GM12878 (cell line): ENCODE results near the gene TNFAIP8L1. TPM values are rescaled to one million over a fixed set of nuclear protein-coding genes. Genes with fewer than 3 reads are reported as not detected.

ENCODE experiments used
- ATAC-seq: fragments of 200-7000 bp; cut with Tn5 transposase; 3 replicates; pipeline ENCODE4 v1.9.1; 2020; ENCODE audit warnings: mild to moderate bottlenecking, moderate library complexity
- BruUV-seq: library from RNA; stranded (reverse); fragments of 400-500 nt; replicated peaks from 2 replicates; lab custom pipeline; 2021; lab: Mats Ljungman, UMichigan
- CTCF ChIA-PET: fragments of 300-600 bp; sonication (Branson Sonifier 250); formaldehyde crosslinking; extraction: SDS; loops from one replicate; lab custom pipeline; 2021; ENCODE audit warnings: inconsistent platforms; lab: Yijun Ruan, JAX
- POLR2A ChIA-PET: fragments of 350-600 bp; formaldehyde crosslinking; extraction: SDS; loops from one replicate; lab custom pipeline; 2021; ENCODE audit warnings: inconsistent platforms; lab: Charles Lee
- RAD21 ChIA-PET: fragments of 300-600 bp; sonication (Branson Sonifier 250); formaldehyde crosslinking; loops from one replicate; lab custom pipeline; 2023; ENCODE audit warnings: antibody characterized with exemption; ENCODE audit not compliant: unreplicated experiment; lab: Charles Lee
- SMC1A ChIA-PET: fragments of 300-600 bp; sonication (Branson Sonifier 250); formaldehyde crosslinking; loops from one replicate; lab custom pipeline; 2023; ENCODE audit not compliant: unreplicated experiment, uncharacterized antibody; lab: Charles Lee
- DNase-seq: peaks from one replicate; pipeline ENCODE4 v3.0.0-alpha.2; 2011; ENCODE audit warnings: low read depth, low spot score
- FAIRE-seq: peaks from 3 replicates; lab custom pipeline; 2011; peaks lifted over from hg19 to GRCh38; lab: Jason Lieb, UNC
- H2AFZ ChIP-seq: 2 replicates; pipeline ENCODE4 v1.6.0; 2011; ENCODE audit warnings: low read depth, low read length, control low read depth; ENCODE audit not compliant: control insufficient read depth
- H3K27ac ChIP-seq: 2 replicates; pipeline ENCODE4 v1.5.1; 2011; ENCODE audit warnings: control low read depth; ENCODE audit not compliant: control insufficient read depth, insufficient read depth
- H3K27me3 ChIP-seq, 2 experiments: replicated peaks in 1 of 2; 2 replicates each; pipeline versions ENCODE4 v1.6.0 to v1.6.1; 2011; ENCODE audit warnings: low read length in 1 of 2; ENCODE audit not compliant: control insufficient read depth in 2 of 2, insufficient read depth in 2 of 2
- H3K36me3 ChIP-seq, 2 experiments: 2 replicates each; pipeline ENCODE4 v1.5.1; 2011; ENCODE audit warnings: low read length in 1 of 2; ENCODE audit not compliant: control insufficient read depth in 2 of 2, insufficient read depth in 2 of 2
- H3K4me1 ChIP-seq: 2 replicates; pipeline ENCODE4 v1.6.1; 2011; ENCODE audit warnings: mild to moderate bottlenecking, low read length, moderate library complexity, mixed read lengths; ENCODE audit not compliant: control insufficient read depth, insufficient read depth
- H3K4me2 ChIP-seq: 2 replicates; pipeline ENCODE4 v1.6.0; 2011; ENCODE audit warnings: control low read depth; ENCODE audit not compliant: control insufficient read depth, insufficient read depth
- H3K4me3 ChIP-seq: fragments of 200-600 bp; sonication (generic); 2 replicates; pipeline ENCODE4 v1.5.1; 2016
- H3K79me2 ChIP-seq: 2 replicates; pipeline ENCODE4 v1.6.0; 2011; ENCODE audit warnings: low read length; ENCODE audit not compliant: control insufficient read depth, insufficient read depth
- H3K9ac ChIP-seq: 2 replicates; pipeline ENCODE4 v1.8.0; 2011; ENCODE audit warnings: low read length, control low read depth, mixed read lengths; ENCODE audit not compliant: control insufficient read depth, insufficient read depth
- H3K9me3 ChIP-seq: replicated peaks from 3 replicates; pipeline ENCODE4 v1.5.1; 2011; ENCODE audit warnings: mild to moderate bottlenecking, low read length; ENCODE audit not compliant: control insufficient read depth, insufficient read depth
- H4K20me1 ChIP-seq: 2 replicates; pipeline ENCODE4 v1.6.0; 2011; ENCODE audit not compliant: control insufficient read depth, insufficient read depth
- CBFB ChIP-seq: IDR thresholded peaks from 2 replicates; pipeline ENCODE4 v1.6.1; 2016; ENCODE audit warnings: antibody characterized with exemption, low read depth
- CREM ChIP-seq: IDR thresholded peaks from 2 replicates; pipeline ENCODE4 v1.6.1; 2014; ENCODE audit warnings: antibody characterized with exemption, low read depth
- JUND ChIP-seq: IDR thresholded peaks from 2 replicates; pipeline ENCODE4 v1.6.1; 2012; ENCODE audit warnings: low read depth, mild to moderate bottlenecking, low read length, improper control_type of control experiment, moderate library complexity
- KLF5 ChIP-seq: fragments of 450-650 bp; IDR thresholded peaks from 2 replicates; pipeline ENCODE4 v1.6.1; 2014; ENCODE audit warnings: mild to moderate bottlenecking; ENCODE audit not compliant: partially characterized antibody
- MAX ChIP-seq: IDR thresholded peaks from 2 replicates; pipeline ENCODE4 v1.6.1; 2012; ENCODE audit warnings: low read depth, low read length, improper control_type of control experiment
- MXI1 ChIP-seq: fragments of 150-350 bp; IDR thresholded peaks from 2 replicates; pipeline ENCODE4 v1.6.1; 2011; ENCODE audit warnings: low read depth, mild to moderate bottlenecking, inconsistent platforms, low read length, improper control_type of control experiment
- RFX5 ChIP-seq: IDR thresholded peaks from 2 replicates; pipeline ENCODE4 v1.6.1; 2011; ENCODE audit warnings: low read depth, low read length, improper control_type of control experiment
- SIN3A ChIP-seq: IDR thresholded peaks from 2 replicates; pipeline ENCODE4 v1.6.1; 2012; ENCODE audit warnings: low read depth, low read length, improper control_type of control experiment
- SUZ12 ChIP-seq: fragments of 200-600 bp; sonication (generic); IDR thresholded peaks from one replicate; pipeline ENCODE4 v1.6.1; 2018; ENCODE audit warnings: antibody characterized with exemption, mild to moderate bottlenecking; ENCODE audit not compliant: unreplicated experiment
- ZBTB11 ChIP-seq: fragments of 450-650 bp; formaldehyde crosslinking; IDR thresholded peaks from 2 replicates; pipeline ENCODE4 v1.5.0; 2022; ENCODE audit warnings: mild to moderate bottlenecking, missing genetic modification characterization
- WGBS: methylation state at CpG from one replicate; pipeline ENCODE4 v1.1.6; 2016; ENCODE audit warnings: low lambda C conversion rate; ENCODE audit not compliant: insufficient replicate concordance, insufficient coverage; ENCODE audit errors: missing lambda C conversion rate; 5-methylcytosine and 5-hydroxymethylcytosine counted together
- in situ Hi-C: fragments of 300-500 bp; cut with MboI; formaldehyde crosslinking; loops from 9 replicates; pipeline ENCODE4 v1.14.3; 2018; ENCODE audit warnings: mixed read lengths
- intact Hi-C: fragments of 100-400 bp; cut with micrococcal nuclease; formaldehyde crosslinking; loops from one replicate; pipeline ENCODE4 v1.14.2; 2022; ENCODE audit not compliant: unreplicated experiment
- polyA plus RNA-seq, 11 experiments: library from polyadenylated mRNA; depleted of rRNA in 4 of 11; unstranded in 6 of 11; stranded (reverse) in 5 of 11; fragments of >200 nt; fragmentation: Nextera tagmentation in 4 of 11; fragmentation: Illumina TruSeq in 1 of 11; extraction: Ambion mirVana in 4 of 11; extraction: Trizol in 1 of 11; gene quantifications; 1 replicate in 1 of 11; 2 replicates in 10 of 11; pipeline versions ENCODE4 v1.2.1 to v1.2.3, GENCODE V29; 2011 to 2016; ENCODE audit warnings: inconsistent platforms in 2 of 11, missing spikeins in 2 of 11, low read depth in 1 of 11
- total RNA-seq, 4 experiments: library from RNA; depleted of rRNA in 3 of 4; stranded (reverse); fragments of >200 nt in 3 of 4; fragmentation: Illumina TruSeq in 1 of 4; extraction: Trizol in 1 of 4; gene quantifications; 2 replicates each; pipeline versions ENCODE4 v1.2.1 to v1.2.3, GENCODE V29; 2013 to 2021
- TF ChIP-seq, protein P1 (sequence below): fragments of 450-650 bp; IDR thresholded peaks from 2 replicates; pipeline ENCODE4 v1.6.1; 2017; ENCODE audit warnings: borderline replicate concordance

The TNFAIP8L1 gene
- total and polyA plus RNA-seq, 10 of the 15 experiments (the other 5 are each of a cell fraction or from before 2014, with no cell fraction given) = 0.93 to 12.7 (median 8.6) TPM

DNA sequence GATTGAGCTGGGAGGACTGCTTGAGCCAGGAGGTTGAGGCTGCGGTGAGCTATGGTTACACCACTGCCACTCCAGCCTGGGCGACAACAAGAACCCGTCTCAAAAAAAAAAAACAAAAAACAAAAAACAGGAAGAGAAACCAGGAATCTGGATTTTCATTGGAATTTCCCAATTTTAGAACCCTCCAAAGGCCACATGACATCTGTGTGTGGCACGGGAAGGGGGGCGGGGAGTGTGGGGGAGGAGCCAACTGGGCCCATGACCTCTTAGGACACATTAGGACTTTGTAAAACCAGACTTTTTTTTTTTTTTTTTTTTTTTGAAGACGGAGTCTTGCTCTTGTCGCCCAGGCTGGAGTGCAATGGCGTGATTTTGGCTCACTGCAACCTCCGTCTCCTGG, 52.1 kb downstream of the TNFAIP8L1 start:
- H3K4me1 ChIP-seq = no peaks in the 10 kb centered on the region
- peaks cover 25 to 40% of the 10 kb centered on the region in 2 experiments; a peak in 3 of 4 replicates for H3K36me3 ChIP-seq
- H3K79me2 ChIP-seq = no peaks in the 10 kb centered on the region
- no peak overlapping the region for H3K9ac ChIP-seq
- no peak overlapping the region for H2AFZ ChIP-seq
- no peak overlapping the region for H3K4me3 ChIP-seq
- TF ChIP-seq SUZ12 = no peak
- TF ChIP-seq, protein P1, sequence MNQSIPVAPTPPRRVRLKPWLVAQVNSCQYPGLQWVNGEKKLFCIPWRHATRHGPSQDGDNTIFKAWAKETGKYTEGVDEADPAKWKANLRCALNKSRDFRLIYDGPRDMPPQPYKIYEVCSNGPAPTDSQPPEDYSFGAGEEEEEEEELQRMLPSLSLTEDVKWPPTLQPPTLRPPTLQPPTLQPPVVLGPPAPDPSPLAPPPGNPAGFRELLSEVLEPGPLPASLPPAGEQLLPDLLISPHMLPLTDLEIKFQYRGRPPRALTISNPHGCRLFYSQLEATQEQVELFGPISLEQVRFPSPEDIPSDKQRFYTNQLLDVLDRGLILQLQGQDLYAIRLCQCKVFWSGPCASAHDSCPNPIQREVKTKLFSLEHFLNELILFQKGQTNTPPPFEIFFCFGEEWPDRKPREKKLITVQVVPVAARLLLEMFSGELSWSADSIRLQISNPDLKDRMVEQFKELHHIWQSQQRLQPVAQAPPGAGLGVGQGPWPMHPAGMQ = no peak
- TF ChIP-seq MAX = no peak
- no peak for TF ChIP-seq KLF5
- no peak for TF ChIP-seq JUND
- no peak for TF ChIP-seq RFX5
- no peak for TF ChIP-seq CREM
- TF ChIP-seq ZBTB11 (CRISPR knock-in tag) = no peak
- TF ChIP-seq SIN3A = no peak
- TF ChIP-seq CBFB = no peak
- no peak for TF ChIP-seq MXI1
- no peak overlapping the region for H3K4me2 ChIP-seq
- SMC1A ChIA-PET = no interaction called here
- BruUV-seq = no TSS peak
- in situ Hi-C loops (no loop called here), intact Hi-C loops (no loop called here)
- FAIRE-seq (no peak), DNase-seq (no peak), ATAC-seq (no peak)
- CTCF ChIA-PET = no interaction called here
- 99% methylated on average over 8 of the region's 9 CpGs for WGBS
- H3K9me3 ChIP-seq = no peaks in the 10 kb centered on the region
- no peaks in the 10 kb centered on the region for H4K20me1 ChIP-seq
- POLR2A ChIA-PET = no interaction called here
- RAD21 ChIA-PET = no interaction called here
- no peak overlapping the region for H3K27ac ChIP-seq
- no peaks in the 10 kb centered on the region for H3K27me3 ChIP-seq
